Stimulated activated CD4-positive, alpha-beta T cell treated with anti-CD3 and anti-CD28 coated beads, Interleukin-4, amount 100 ng/mL, for 1 hour (primary cell): ENCODE measurements around the gene COMMD4.
"Not testable (repeated sequence)": the region's sequence is repeated elsewhere in the genome, so short reads cannot be mapped to it uniquely, and the experiment has no call there.

ENCODE experiments used
- DNase-seq: peaks from one replicate; pipeline ENCODE4 v3.0.0-alpha.2; 2020

The COMMD4 gene

DNA sequence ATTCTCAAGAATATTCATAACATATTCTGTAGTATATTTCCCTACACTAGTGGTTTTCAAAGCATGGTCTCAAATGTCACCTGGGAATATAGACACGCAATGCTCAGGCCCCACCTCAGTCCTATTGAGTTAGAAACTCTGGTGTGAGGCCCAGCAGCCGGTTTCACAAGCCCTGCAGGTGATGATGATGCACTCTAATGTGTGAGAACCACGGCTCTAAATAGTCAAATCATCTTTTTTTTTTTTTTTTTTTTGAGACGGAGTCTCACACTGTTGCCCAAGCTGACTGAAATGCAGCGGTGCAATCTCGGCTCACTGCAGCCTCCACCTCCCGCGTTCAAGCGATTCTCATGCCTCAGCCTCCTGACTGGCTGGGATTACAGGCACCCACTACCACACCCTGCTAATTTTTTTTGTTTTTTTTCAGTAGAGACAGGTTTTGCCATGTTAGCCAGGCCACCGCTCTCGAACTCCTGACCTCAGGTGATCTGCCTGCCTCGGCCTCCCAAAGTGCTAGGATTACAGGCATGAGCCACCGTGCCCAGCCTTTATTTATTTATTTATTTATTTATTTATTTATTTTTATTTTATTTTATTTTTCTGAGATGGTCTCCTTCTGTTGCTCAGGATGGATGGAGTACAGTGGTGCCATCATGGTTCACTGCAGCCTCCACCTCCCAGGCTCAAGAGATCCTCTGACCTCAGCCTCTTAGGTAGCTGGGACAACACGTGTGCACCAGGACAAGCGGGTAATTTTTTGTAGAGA lies 2.0 kb upstream of the COMMD4 start:
- DNase-seq, result not testable (repeated sequence)

DNA sequence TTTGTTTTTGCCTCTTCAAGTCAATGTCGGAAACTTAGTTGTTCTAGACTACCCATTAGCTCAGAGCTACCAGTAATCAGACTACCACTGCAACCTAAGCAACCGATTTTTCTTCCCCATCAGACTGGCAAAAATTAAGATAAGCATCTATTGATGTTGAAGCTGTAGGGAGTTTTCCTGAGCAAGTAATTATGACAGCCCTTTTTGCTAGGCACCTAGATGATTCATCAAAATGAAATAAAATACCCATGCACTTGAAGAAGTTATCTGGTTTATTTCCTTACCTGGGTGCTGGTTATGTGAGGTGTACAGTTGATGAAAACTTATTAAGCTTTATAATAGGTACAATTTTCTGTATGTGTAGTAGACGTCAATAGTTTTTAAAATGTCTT lies 554 bp upstream of the COMMD4 start:
- DNase-seq, result no peak

DNA sequence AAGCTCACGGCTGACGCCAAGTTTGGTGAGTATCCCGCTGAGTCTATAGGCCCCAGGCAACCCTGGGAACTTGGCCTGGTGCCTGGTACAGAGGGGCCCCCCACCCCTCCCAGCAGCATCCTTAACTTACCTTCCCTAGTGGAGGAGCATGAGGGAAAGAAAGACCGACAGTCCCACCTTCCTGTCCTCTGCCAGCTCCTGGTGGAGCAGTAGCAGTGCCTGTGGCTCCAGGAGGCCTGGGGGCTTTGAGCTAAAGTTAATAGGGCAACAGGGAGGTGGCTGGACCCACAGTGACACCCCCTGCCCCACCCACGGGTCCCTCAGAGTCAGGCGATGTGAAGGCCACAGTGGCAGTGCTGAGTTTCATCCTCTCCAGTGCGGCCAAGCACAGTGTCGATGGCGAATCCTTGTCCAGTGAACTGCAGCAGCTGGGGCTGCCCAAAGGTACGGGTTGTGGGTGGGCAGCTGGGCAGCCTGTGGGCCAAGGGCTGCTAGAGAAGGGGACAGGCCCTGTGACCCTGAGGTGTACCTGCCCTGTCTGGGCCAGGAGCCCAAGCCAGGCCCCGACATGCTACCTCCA lies 2.9 kb downstream of the COMMD4 start:
- no peak for DNase-seq

- no peak for DNase-seq
These were observed 3.8 kb downstream of the COMMD4 start for GRCh38 chr15:75339531-75340240.

DNA sequence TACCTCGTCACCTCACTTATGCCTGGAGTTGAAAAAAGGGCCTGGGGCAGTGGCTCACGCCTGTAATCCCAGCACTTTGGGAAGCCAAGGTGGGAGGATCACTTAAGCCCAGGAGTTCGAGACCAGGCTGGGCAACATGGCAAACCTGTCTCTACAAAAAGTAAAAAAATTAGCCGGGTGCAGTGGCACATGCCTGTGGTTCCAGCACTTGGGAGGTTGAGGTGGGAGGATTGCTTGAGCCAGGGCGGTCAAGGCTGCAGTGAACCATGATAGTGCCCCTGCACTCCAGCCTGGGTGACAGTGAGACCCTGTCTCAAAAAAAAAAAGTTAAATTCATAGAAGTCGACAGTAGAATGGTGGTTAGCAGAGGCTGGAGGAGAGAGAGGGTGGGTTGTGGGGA lies 6.4 kb downstream of the COMMD4 start:
- DNase-seq, result no peak

DNA sequence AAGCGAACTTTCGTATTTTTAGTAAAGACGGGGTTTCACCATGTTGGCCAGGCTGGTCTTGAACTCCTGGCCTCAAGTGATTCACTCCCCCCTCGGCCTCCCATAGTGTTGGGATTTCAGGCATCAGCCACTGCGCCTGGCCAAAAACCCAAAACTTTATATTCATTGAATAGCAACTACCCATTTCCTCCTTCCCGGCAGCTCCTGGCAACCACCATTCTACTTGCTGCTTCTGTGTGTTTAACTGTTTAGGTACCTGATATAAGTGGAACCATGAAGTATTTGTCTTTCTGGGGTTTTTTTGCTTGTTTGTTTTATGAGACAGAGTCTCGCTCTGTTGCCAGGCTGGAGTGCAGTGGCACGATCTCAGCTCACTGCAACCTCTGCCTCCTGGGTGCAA lies 8.1 kb downstream of the COMMD4 start:
- not testable (repeated sequence) for DNase-seq

- no peak for DNase-seq
These were observed 10.9 kb downstream of the COMMD4 start, which contains the start of gene NEIL1 for GRCh38 chr15:75346796-75347221. TSS of gene NEIL1 (plus strand) at chr15:75347039. CDS start at chr15:75348906, 1,867 bp downstream.

- DNase-seq, result peak; percentile 56
These were observed 11.6 kb downstream of the COMMD4 start for GRCh38 chr15:75347222-75348033.

GRCh38 chr15:75348034-75348561 lies 12.2 kb downstream of the COMMD4 start:
- no peak for DNase-seq

DNA sequence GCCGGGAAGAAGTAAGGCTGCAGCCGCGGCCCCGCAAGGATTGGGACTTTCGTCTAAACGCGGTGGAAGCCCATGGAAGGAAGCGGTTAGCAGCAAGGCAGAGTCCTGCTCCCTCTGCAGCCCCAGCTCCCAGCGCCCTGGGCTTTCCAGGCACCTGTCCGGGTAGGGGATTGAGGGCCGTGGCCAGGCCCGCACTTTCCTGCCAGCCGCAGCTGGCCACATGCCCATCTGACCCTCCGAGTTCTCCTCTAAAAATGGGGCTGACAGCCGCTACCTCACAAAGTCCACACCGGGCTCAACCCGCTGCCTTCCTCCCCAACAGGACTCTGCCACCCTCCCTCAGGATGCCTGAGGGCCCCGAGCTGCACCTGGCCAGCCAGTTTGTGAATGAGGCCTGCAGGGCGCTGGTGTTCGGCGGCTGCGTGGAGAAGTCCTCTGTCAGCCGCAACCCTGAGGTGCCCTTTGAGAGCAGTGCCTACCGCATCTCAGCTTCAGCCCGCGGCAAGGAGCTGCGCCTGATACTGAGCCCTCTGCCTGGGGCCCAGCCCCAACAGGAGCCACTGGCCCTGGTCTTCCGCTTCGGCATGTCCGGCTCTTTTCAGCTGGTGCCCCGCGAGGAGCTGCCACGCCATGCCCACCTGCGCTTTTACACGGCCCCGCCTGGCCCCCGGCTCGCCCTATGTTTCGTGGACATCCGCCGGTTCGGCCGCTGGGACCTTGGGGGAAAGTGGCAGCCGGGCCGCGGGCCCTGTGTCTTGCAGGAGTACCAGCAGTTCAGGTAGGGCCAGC lies 12.9 kb downstream of the COMMD4 start:
- DNase-seq, result no peak

DNA sequence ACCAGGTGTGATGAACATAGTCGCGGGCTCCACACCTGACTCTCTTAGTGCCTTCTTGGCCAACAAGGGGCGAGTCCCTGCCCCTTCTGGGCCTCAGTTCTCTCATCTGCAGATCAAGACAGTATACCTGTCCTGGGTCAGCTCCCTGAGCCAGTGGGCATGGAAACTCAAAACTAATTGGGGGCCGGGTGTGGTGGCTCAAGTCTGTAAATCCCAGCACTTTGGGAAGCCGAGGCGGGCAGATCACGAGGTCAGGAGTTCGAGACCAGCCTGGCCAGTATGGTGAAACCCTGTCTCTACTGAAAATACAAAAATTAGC lies 13.4 kb downstream of the COMMD4 start:
- not testable (repeated sequence) for DNase-seq

DNA sequence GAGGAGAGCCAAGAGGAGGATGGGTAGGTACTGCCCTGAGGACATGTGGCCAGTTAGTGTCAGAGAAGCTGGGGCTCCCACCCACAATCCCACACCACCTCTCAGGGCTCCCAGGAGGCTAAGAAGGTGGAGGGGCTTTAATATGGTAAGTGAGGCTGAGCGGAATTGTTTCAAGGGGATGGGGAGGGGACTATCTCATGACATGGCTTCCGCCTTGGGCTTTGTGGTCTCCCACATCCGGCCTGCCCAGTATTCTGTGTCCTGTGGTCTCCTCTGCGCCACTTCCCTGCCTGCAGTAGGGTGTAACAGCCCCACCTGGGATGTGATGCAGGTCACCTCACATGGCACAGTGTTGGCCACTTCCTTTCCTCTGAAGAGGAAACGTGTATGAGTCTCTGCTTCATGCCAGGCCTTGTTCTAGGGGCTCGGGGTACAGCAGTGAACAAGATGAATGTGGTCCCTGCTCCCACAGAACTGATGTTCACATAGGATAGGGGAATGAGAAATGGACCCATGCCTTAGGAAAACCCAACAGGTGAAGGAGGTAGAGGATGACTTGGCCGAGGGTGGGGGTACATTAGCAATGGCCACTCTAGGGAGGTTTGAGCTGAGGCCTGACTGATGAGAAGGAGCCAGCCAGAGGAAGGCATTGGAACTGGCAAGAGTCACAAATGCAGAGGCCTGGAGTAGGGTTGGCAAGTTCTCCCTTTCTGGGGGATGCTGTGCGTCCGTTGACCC lies 14.2 kb downstream of the COMMD4 start:
- no peak for DNase-seq

DNA sequence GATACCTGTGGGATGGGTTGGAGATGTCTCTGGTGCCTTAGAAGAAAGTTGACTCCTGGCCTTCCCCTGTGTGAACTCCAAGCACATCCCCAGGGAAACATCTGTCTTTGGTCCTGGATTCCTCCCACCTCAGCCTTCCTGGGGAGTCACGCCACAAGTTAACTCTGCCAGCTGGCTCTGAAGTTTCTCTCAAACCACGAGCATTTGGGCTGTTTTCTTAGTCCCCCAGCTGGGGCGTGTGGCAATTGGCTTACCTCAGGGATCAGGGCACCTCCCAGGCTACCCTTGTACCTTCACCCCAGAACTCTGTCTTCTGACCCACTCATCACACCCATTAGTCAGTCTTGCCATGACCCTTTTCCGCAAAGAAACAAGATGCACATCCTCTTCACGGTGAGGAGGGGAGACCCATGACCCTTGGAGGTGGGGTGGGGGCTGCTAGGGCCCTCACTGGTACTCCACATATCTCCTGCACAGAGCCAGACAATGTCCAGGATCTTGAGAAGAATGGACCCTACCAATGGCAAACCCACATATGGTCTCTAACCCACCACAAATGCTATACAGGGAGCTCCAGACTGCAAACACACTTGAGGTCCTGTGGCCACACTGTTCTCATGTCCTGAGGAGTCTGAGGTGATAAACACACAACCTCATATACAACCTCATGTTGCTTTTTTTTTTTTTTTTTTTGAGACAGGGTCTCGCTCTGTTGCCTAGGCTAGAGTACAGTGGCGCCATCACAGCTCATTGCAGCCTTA lies 14.9 kb downstream of the COMMD4 start:
- no peak for DNase-seq

- no peak for DNase-seq
These were observed 16.6 kb downstream of the COMMD4 start for GRCh38 chr15:75352186-75353080.

GRCh38 chr15:75353604-75354003 lies 17.7 kb downstream of the COMMD4 start:
- DNase-seq, result no peak

GRCh38 chr15:75354454-75354853 lies 18.6 kb downstream of the COMMD4 start:
- no peak for DNase-seq

DNA sequence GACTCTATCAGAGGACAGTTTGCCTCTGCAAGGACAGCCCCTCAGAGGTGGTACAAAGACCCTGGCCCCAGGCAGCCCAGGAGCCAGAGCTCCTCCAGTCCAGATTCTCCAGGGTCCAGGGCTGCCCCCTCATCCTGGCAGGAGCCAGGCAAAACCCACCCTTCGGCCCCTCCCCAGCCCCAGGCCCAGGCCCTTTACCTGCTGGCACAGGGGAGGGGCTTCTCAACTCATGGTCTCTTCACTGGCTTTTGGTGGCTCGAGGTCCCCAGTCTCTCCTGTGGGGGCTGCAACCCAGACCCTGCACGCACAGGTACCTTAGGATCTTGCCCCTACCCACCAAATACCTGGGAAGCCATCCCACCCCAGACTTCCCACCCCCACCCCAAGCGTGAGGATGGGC lies 19.5 kb downstream of the COMMD4 start:
- no peak for DNase-seq

DNA sequence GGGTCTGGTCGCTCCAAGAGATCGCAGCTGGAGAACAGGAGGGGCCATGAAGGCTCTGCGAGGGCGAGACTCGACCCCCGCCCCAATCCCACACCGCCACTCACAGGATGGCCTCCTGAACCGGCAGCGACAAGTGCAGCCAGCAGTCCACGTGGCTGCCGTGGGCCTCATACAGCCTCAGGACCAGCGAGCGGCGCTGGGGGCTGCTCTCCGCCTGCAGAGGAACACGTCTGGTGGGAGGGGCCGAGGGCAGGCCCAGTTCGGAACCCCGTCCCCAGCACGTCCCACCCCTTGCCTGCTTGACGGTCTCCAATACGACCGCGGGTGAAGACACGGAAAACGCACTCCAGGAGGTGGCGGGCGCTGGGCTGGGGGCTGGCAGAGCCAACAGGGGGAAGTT lies 20.1 kb downstream of the COMMD4 start:
- DNase-seq, result no peak

GRCh38 chr15:75356517-75356916 lies 20.7 kb downstream of the COMMD4 start:
- DNase-seq, result no peak
